ENCODE data around the gene TSN.
"Not testable (repeated sequence)": the region's sequence is repeated elsewhere in the genome, so short reads cannot be mapped to it uniquely, and the experiment has no call there.

DNA sequence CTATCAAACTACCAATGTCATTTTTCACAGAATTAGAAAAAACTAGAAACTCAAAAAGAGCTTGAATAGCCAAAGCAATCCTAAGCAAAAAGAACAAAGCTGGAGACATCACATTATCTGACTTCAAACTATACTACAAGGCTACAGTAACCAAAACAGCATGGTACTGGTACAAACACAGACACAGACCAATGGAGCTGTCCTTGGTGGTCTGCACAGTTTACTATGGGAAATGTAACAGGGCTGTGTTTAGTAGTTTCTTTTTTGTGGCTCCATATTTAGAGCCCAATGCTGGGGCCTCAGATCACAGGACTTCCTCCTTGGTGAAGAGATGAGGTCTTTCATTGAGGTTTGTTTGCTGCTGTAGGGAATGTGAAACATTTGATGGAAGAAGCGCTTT, 61.9 kb downstream of the TSN start:
- TF ChIP-seq POLR2A (IDR thresholded peaks at IDR 0.05); CTCF (IDR thresholded peaks at IDR 0.05 in 4 of 5, conservative IDR thresholded peaks at IDR 0.05 in 1 of 5): not testable (repeated sequence)

Measured in gastrocnemius medialis (tissue), 4 donors.